ENCODE measurements around the gene KRTAP12-1.

DNA sequence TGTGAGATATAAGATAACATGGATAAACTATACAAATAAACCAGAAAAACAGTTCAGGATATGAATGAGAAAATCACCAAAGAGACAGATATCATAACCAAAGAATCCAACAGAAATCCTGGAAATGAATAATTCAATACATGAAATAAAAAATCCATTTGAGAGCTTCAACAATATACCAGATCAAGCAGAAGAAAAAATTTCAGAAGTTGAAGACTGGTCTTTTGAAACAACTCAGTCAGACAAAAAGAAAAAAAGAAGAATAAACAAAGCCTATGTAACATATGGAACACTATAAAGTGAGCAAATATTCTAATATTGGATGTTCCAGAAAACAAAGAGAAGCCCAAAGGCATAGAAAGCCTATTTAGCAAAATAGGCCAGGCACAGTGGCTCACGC is 10.1 kb downstream of the KRTAP12-1 start:
- no peak for TF ChIP-seq POLR2A (IDR thresholded peaks at IDR 0.05)
- TF ChIP-seq, protein P1, sequence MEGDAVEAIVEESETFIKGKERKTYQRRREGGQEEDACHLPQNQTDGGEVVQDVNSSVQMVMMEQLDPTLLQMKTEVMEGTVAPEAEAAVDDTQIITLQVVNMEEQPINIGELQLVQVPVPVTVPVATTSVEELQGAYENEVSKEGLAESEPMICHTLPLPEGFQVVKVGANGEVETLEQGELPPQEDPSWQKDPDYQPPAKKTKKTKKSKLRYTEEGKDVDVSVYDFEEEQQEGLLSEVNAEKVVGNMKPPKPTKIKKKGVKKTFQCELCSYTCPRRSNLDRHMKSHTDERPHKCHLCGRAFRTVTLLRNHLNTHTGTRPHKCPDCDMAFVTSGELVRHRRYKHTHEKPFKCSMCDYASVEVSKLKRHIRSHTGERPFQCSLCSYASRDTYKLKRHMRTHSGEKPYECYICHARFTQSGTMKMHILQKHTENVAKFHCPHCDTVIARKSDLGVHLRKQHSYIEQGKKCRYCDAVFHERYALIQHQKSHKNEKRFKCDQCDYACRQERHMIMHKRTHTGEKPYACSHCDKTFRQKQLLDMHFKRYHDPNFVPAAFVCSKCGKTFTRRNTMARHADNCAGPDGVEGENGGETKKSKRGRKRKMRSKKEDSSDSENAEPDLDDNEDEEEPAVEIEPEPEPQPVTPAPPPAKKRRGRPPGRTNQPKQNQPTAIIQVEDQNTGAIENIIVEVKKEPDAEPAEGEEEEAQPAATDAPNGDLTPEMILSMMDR (IDR thresholded peaks at IDR 0.05), result no peak

Measured in heart left ventricle (tissue), 13 donors.